ENCODE results near the gene SASH1. TPM values are rescaled to one million over a fixed set of nuclear protein-coding genes. Genes with fewer than 3 reads are reported as not detected.

The SASH1 gene
- total and polyA plus RNA-seq, 7 donors, result 3.2 to 101 (median 40.5) TPM

- TF ChIP-seq POLR2A (IDR thresholded peaks at IDR 0.05) (no peak), EP300 (IDR thresholded peaks at IDR 0.05) (no peak), POLR2AphosphoS5 (IDR thresholded peaks at IDR 0.05) (peak in 1 of 4 donors; percentile 14), CTCF (IDR thresholded peaks at IDR 0.05) (no peak)
- Histone ChIP-seq H3K4me1 (peaks cover 0 to 49% (median 36%) of the 10 kb centered on the region in 4 donors), H3K27me3 (no peaks in the 10 kb centered on the region), H3K27ac (peak overlapping the region; percentile 49 to 72 (median 64)), H3K9me3 (no peaks in the 10 kb centered on the region), H3K36me3 (peaks cover 10 to 31% (median 13%) of the 10 kb centered on the region in 4 donors), H3K4me3 (no peak overlapping the region)
- WGBS, 2 donors, result 18 to 66% methylated on average over 12 of the region's 12 CpGs
- intact Hi-C loops (cut with DNase I), result no loop called here
- peak; percentile 86 for DNase-seq
Observed at GRCh38 chr6:148518511-148519156, 176.0 kb downstream of the SASH1 start.

DNA sequence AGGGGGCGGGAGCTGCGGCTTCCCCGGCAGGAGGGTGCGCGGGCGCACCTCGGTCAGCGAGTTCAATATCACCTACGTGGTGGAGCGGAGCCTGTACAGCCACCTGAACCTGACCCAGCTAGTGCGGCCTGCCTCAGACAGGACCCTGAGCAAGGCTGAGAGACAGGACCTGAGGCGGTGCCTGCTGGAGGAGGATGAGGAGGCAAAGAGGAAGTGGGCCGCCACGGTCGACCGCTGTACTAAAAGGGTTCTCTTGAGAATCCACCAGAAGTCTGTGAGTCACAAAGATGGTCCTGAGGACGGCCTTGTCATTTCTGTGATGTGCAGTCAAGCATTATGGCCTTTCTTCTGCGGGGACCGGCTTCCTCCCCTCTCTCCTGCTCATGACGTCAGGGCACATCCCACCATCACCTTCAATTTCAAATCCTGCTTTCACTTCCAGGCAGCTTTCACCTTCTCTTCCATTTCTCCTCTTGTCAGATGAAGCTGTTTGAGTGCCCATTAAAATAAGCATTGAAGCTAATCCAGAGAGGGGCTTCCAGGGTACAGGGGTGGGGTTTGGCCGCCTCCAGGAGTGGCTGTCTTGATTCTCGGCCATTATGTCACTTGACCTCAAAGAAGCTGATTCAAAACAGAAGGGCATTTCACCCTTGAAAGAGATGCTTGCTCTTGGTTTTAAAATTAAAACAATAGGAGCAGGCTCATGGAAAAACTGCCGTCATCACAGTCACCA is 177.6 kb downstream of the SASH1 start:
- no peaks in the 10 kb centered on the region for H3K27me3 ChIP-seq
- H3K9me3 ChIP-seq, result no peaks in the 10 kb centered on the region
- peaks cover 10 to 31% (median 13%) of the 10 kb centered on the region in 4 donors for H3K36me3 ChIP-seq
- intact Hi-C loops (cut with DNase I), result no loop called here
- H3K4me3 ChIP-seq, result no peak overlapping the region
- peak overlapping the region; percentile 41 to 72 (median 64) for H3K27ac ChIP-seq
- 86 to 93% methylated on average over 23 of the region's 23 CpGs for WGBS, 2 donors
- peaks cover 0 to 64% (median 50%) of the 10 kb centered on the region in 4 donors for H3K4me1 ChIP-seq
- no peak for DNase-seq
- TF ChIP-seq CTCF (IDR thresholded peaks at IDR 0.05), result no peak
- TF ChIP-seq POLR2AphosphoS5 (IDR thresholded peaks at IDR 0.05), result no peak
- no peak for TF ChIP-seq POLR2A (IDR thresholded peaks at IDR 0.05)
- TF ChIP-seq EP300 (IDR thresholded peaks at IDR 0.05), result no peak

DNA sequence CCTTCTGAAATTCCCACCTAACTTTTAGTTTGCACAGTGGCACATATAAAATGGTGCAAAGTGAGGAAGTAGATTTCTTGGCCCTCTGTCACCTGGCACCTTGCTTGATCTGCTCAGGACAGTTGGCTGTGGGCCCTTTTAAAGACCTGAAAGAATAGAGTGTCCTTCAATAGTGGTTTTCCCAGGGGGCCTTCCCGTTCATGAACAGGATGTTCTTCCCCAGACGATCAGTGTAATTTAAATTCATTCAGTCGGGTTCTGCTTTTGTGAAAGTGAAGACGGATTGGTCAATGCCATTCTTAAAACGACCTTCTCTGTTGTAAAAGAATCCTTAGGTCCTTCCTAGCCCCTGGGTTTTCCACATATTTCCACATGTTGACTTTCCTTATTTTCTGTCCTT is 178.5 kb downstream of the SASH1 start:
- WGBS, 2 donors, result 66 to 85% methylated on average over 5 of the region's 5 CpGs
- Histone ChIP-seq H3K4me1 (peaks cover 0 to 66% (median 55%) of the 10 kb centered on the region in 4 donors), H3K27ac (peak overlapping the region; percentile 41 to 72 (median 64))

DNA sequence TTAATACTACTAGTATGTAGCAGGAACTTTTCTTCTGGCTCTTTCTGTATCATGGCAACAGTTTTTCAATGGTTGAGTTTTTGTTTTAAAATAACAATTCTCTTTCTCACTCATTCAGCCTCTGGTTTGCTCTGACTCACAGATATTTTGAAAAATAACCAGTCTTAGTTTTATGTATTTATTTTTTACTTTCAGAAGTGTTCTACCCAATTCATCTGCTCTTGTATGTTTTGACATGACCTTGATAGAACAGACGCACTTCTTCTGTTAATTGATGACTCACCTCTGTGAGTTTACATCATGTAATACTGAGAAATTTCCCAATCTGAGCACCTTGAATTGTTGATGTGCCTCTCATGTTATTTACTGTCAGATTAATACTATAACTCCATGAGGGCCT is 178.9 kb downstream of the SASH1 start:
- H3K27me3 ChIP-seq, result no peaks in the 10 kb centered on the region
- H3K4me3 ChIP-seq, result no peak overlapping the region
- WGBS, 2 donors, result 59 to 61% methylated on average over 1 of the region's 1 CpG
- no peaks in the 10 kb centered on the region for H3K9me3 ChIP-seq
- peak in 2 of 4 donors; percentile 23 to 45 for TF ChIP-seq POLR2AphosphoS5 (IDR thresholded peaks at IDR 0.05)
- TF ChIP-seq CTCF (IDR thresholded peaks at IDR 0.05), result no peak
- TF ChIP-seq POLR2A (IDR thresholded peaks at IDR 0.05), result no peak
- no peak for TF ChIP-seq EP300 (IDR thresholded peaks at IDR 0.05)
- peaks cover 0 to 62% (median 53%) of the 10 kb centered on the region in 4 donors for H3K4me1 ChIP-seq
- peaks cover 10 to 31% (median 13%) of the 10 kb centered on the region in 4 donors for H3K36me3 ChIP-seq
- intact Hi-C loops (cut with DNase I), result no loop called here
- DNase-seq, result no peak
- peak overlapping the region; percentile 41 to 72 (median 64) for H3K27ac ChIP-seq

More for the DNA sequence above, 178.5 kb downstream of the SASH1 start:
- intact Hi-C loops (cut with DNase I), result no loop called here
- Histone ChIP-seq H3K9me3 (no peaks in the 10 kb centered on the region), H3K27me3 (no peaks in the 10 kb centered on the region), H3K36me3 (peaks cover 10 to 31% (median 13%) of the 10 kb centered on the region in 4 donors), H3K4me3 (no peak overlapping the region)
- DNase-seq, result no peak
- TF ChIP-seq POLR2AphosphoS5 (IDR thresholded peaks at IDR 0.05) (peak in 2 of 4 donors; percentile 8 to 18), POLR2A (IDR thresholded peaks at IDR 0.05) (no peak)

DNA sequence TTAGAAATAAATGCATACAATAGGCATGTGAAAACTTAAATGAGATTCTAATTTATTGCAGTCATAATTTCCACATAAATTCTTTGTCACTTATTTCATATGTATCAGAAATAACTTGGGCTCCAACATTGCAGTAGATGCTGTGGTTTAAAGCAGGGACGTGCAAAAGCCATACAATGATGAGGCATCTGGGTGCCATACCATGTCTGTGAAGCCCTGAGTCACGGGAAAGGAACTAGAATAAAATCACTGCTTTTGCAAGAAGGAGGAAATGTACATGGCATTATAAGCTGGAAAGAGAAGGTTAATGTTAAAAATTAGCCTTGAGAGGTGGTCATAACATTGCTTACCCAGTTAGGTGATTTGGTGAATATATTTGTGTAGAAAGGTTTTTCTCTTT is 180.4 kb downstream of the SASH1 start:
- peaks cover 0 to 56% (median 45%) of the 10 kb centered on the region in 4 donors for H3K4me1 ChIP-seq
- intact Hi-C loops (cut with DNase I), result no loop called here
- H3K27ac ChIP-seq, result peak overlapping the region; percentile 8 to 82 (median 52)
- no peaks in the 10 kb centered on the region for H3K9me3 ChIP-seq
- WGBS, 2 donors, result 84 to 91% methylated on average over 2 of the region's 2 CpGs
- H3K36me3 ChIP-seq, result peaks cover 10 to 33% (median 15%) of the 10 kb centered on the region in 4 donors
- no peak for DNase-seq
- H3K4me3 ChIP-seq, result no peak overlapping the region
- no peak for TF ChIP-seq CTCF (IDR thresholded peaks at IDR 0.05)
- H3K27me3 ChIP-seq, result no peaks in the 10 kb centered on the region

All from sigmoid colon (tissue), 7 donors.